K562 (cell line): Measurements from ENCODE around the gene ASB2. TPM values are rescaled to one million over a fixed set of nuclear protein-coding genes. Genes with fewer than 3 reads are reported as not detected.

Experiments
- ATAC-seq: fragments of 200-7000 bp; cut with Tn5 transposase; 3 replicates; pipeline ENCODE4 v1.9.1; 2020; ENCODE audit warnings: moderate library complexity
- BruUV-seq: library from RNA; stranded (reverse); fragments of 400-500 nt; replicated peaks from 2 replicates; lab custom pipeline; 2021; lab: Mats Ljungman, UMichigan
- CTCF ChIA-PET: fragments of 300-600 bp; formaldehyde crosslinking; extraction: SDS; loops from one replicate; lab custom pipeline; 2021; ENCODE audit warnings: low intra/inter-chr PET ratio; lab: Yijun Ruan, JAX
- POLR2A ChIA-PET: fragments of 300-600, 350-650 bp; sonication (Branson Sonifier 250); formaldehyde crosslinking; extraction: SDS; loops from one replicate; lab custom pipeline; 2021; ENCODE audit warnings: antibody characterized with exemption, inconsistent platforms; lab: Yijun Ruan, JAX
- DNase-seq, 4 experiments: peaks; one replicate each; pipeline versions ENCODE4 v3.0.0 to v3.0.0-alpha.2; 2011 to 2018; ENCODE audit warnings: low spot score in 3 of 4, mixed read lengths in 3 of 4; ENCODE audit errors: extremely low read depth in 1 of 4
- FAIRE-seq: peaks from 2 replicates; lab custom pipeline; 2011; peaks lifted over from hg19 to GRCh38; lab: Jason Lieb, UNC
- H2AFZ ChIP-seq: 2 replicates; pipeline ENCODE4 v1.6.0; 2011; ENCODE audit warnings: low read depth, low read length, control low read depth, inconsistent platforms
- H3K27ac ChIP-seq: fragments of 200-600 bp; 3 replicates; pipeline ENCODE4 v1.8.0; 2011; ENCODE audit warnings: low read depth, mild to moderate bottlenecking, control low read depth, inconsistent platforms, low read length, moderate library complexity, mixed read lengths; ENCODE audit errors: extremely low read depth
- H3K27me3 ChIP-seq, 2 experiments: fragments of 300-600 bp in 1 of 2; 2 replicates in 1 of 2; 3 replicates in 1 of 2; pipeline versions ENCODE4 v1.6.0 to v1.8.0; 2011; ENCODE audit warnings: inconsistent platforms in 2 of 2, low read length in 2 of 2, mild to moderate bottlenecking in 1 of 2, mixed read lengths in 1 of 2, moderate library complexity in 1 of 2; ENCODE audit not compliant: control insufficient read depth in 2 of 2, insufficient read depth in 2 of 2
- H3K36me3 ChIP-seq: fragments of 300-600 bp; 3 replicates; pipeline ENCODE4 v1.8.0; 2011; ENCODE audit warnings: mild to moderate bottlenecking, low read length, inconsistent platforms; ENCODE audit not compliant: control insufficient read depth, insufficient read depth
- H3K4me1 ChIP-seq, 2 experiments: fragments of 200-600 bp in 1 of 2; replicated peaks in 1 of 2; 2 replicates in 1 of 2; 3 replicates in 1 of 2; pipeline versions ENCODE4 v1.5.1 to v1.8.0; 2011; ENCODE audit warnings: inconsistent platforms in 2 of 2, low read length in 2 of 2, mild to moderate bottlenecking in 1 of 2, mixed read lengths in 1 of 2, moderate library complexity in 1 of 2; ENCODE audit not compliant: control insufficient read depth in 2 of 2, insufficient read depth in 2 of 2
- H3K4me2 ChIP-seq: 2 replicates; pipeline ENCODE4 v1.6.1; 2011; ENCODE audit warnings: low read length, control low read depth, inconsistent platforms, mixed read lengths; ENCODE audit not compliant: insufficient read depth
- H3K4me3 ChIP-seq: fragments of 200-600 bp; sonication (generic), shearing (Covaris generic); 2 replicates; pipeline ENCODE4 v1.5.1; 2016; ENCODE audit warnings: control low read depth, inconsistent platforms
- H3K79me2 ChIP-seq: fragments of 200-600 bp; 3 replicates; pipeline ENCODE4 v1.8.0; 2011; ENCODE audit warnings: low read length, inconsistent platforms; ENCODE audit not compliant: control insufficient read depth, insufficient read depth
- H3K9ac ChIP-seq, 2 experiments: 2 replicates each; pipeline versions ENCODE4 v1.6.0 to v1.6.1; 2011; ENCODE audit warnings: low read depth in 2 of 2, low read length in 2 of 2, control low read depth in 1 of 2, inconsistent platforms in 1 of 2, mild to moderate bottlenecking in 1 of 2, mixed read lengths in 1 of 2; ENCODE audit not compliant: insufficient read depth in 1 of 2
- H3K9me1 ChIP-seq: one replicate; pipeline ENCODE4 v1.6.0; 2011; ENCODE audit warnings: inconsistent platforms, mild to moderate bottlenecking, low read length, moderate library complexity; ENCODE audit not compliant: control insufficient read depth, insufficient read depth
- H3K9me3 ChIP-seq: replicated peaks from 2 replicates; pipeline ENCODE4 v1.5.1; 2011; ENCODE audit warnings: low read depth, low read length, inconsistent platforms; ENCODE audit not compliant: control insufficient read depth, insufficient read depth
- H4K20me1 ChIP-seq: replicated peaks from 2 replicates; pipeline ENCODE4 v1.6.1; 2011; ENCODE audit warnings: low read length, inconsistent platforms, mixed read lengths; ENCODE audit not compliant: control insufficient read depth, insufficient read depth
- C11orf30 ChIP-seq: fragments of 450-650 bp; IDR thresholded peaks from 2 replicates; pipeline ENCODE4 v1.6.1; 2016; ENCODE audit warnings: low read depth, mild to moderate bottlenecking
- CHD2 ChIP-seq: IDR thresholded peaks from 2 replicates; pipeline ENCODE4 v1.6.1; 2011; ENCODE audit warnings: low read depth, low read length
- CHD4 ChIP-seq: fragments of 200-600 bp; sonication (generic); IDR thresholded peaks from 3 replicates; pipeline ENCODE4 v1.6.1; 2012; ENCODE audit warnings: low read depth, mild to moderate bottlenecking, mixed read lengths, low read length, inconsistent platforms; ENCODE audit not compliant: insufficient read depth, insufficient replicate concordance, poor library complexity, severe bottlenecking
- KDM1A ChIP-seq, 2 experiments: fragments of 450-650 bp; IDR thresholded peaks; 2 replicates each; pipeline ENCODE4 v1.6.1; 2016; ENCODE audit warnings: mild to moderate bottlenecking in 2 of 2
- MAFG ChIP-seq: fragments of 450-650 bp; conservative IDR thresholded peaks from 2 replicates; pipeline ENCODE4 v1.6.1; 2016; ENCODE audit warnings: missing genetic modification characterization, missing compliant biosample characterization
- POLR2B ChIP-seq: fragments of 450-650 bp; IDR thresholded peaks from 2 replicates; pipeline ENCODE4 v1.6.1; 2018; ENCODE audit warnings: low read depth; ENCODE audit not compliant: partially characterized antibody
- POLR2H ChIP-seq: IDR thresholded peaks from 2 replicates; pipeline ENCODE4 v1.6.1; 2016; ENCODE audit warnings: missing genetic modification characterization, low read depth, mild to moderate bottlenecking, control low read depth, missing compliant biosample characterization, moderate library complexity
- RBFOX2 ChIP-seq: fragments of 200-400 bp; formaldehyde crosslinking; IDR thresholded peaks from 2 replicates; pipeline ENCODE4 v1.6.1; 2017; ENCODE audit warnings: low read depth, mild to moderate bottlenecking, low read length, moderate library complexity
- TCF3 ChIP-seq: sonication (generic); formaldehyde crosslinking; IDR thresholded peaks from 2 replicates; pipeline ENCODE4 v1.4.0; 2020; ENCODE audit warnings: mild to moderate bottlenecking, missing genetic modification reagents
- ZC3H11A ChIP-seq: IDR thresholded peaks from 2 replicates; pipeline ENCODE4 v1.6.1; 2012; ENCODE audit warnings: low read depth, low read length, improper control_type of control experiment
- ZNF146 ChIP-seq: IDR thresholded peaks from one replicate; pipeline ENCODE4 v1.6.1; 2018; ENCODE audit warnings: missing compliant biosample characterization; ENCODE audit not compliant: unreplicated experiment
- ZNF197 ChIP-seq: fragments of 200-800 bp; sonication (Bioruptor generic); IDR thresholded peaks from 2 replicates; pipeline ENCODE4 v1.6.1; 2016; ENCODE audit warnings: low read depth, missing genetic modification characterization, missing compliant biosample characterization
- ZNF316 ChIP-seq: fragments of 450-650 bp; IDR thresholded peaks from 2 replicates; pipeline ENCODE4 v1.6.1; 2016
- WGBS: fragments of 100-300 bp; shearing (Covaris generic); methylation state at CpG from one replicate; pipeline ENCODE4 v1.1.6; 2016; ENCODE audit warnings: low coverage, mixed read lengths; ENCODE audit not compliant: insufficient coverage; ENCODE audit errors: missing lambda C conversion rate; 5-methylcytosine and 5-hydroxymethylcytosine counted together
- in situ Hi-C: fragments of 300-500 bp; cut with MboI; formaldehyde crosslinking; loops from 4 replicates; pipeline ENCODE4 v1.15.0; 2018; ENCODE audit warnings: inconsistent platforms, mixed read lengths
- intact Hi-C: fragments of 100-400 bp; cut with micrococcal nuclease; formaldehyde crosslinking; loops from 2 replicates; pipeline ENCODE4 v1.14.2; 2022
- polyA plus RNA-seq, 8 experiments: library from polyadenylated mRNA; depleted of rRNA in 4 of 8; stranded (reverse) in 5 of 8; unstranded in 3 of 8; fragments of >200 nt; fragmentation: Nextera tagmentation in 2 of 8; fragmentation: Illumina TruSeq in 1 of 8; extraction: Ambion mirVana in 2 of 8; extraction: Trizol in 1 of 8; gene quantifications; 2 replicates each; pipeline versions ENCODE4 v1.2.1 to v1.2.3, GENCODE V29; 2011 to 2014; ENCODE audit warnings: inconsistent platforms in 1 of 8, missing spikeins in 1 of 8
- total RNA-seq, 7 experiments: library from RNA; depleted of rRNA in 6 of 7; stranded (reverse); fragments of >200 nt in 6 of 7; fragmentation: Illumina TruSeq in 2 of 7; extraction: Trizol in 2 of 7; gene quantifications; 2 replicates each; pipeline versions ENCODE4 v1.2.1 to v1.2.3, GENCODE V29; 2011 to 2021; ENCODE audit warnings: low replicate concordance in 1 of 7

Gene ASB2
- total and polyA plus RNA-seq, 9 of the 15 experiments (the other 6 are each of a cell fraction or from before 2014, with no cell fraction given): not detected

GRCh38 chr14:94010625-94011024 is 34.3 kb upstream of the ASB2 start:
- Histone ChIP-seq H4K20me1 (no peaks in the 10 kb centered on the region; the same call in 1 of the 2 replicates), H3K27ac (no peak overlapping the region), H3K4me2 (no peak overlapping the region), H3K27me3 (peaks cover 2 to 8% of the 10 kb centered on the region in 2 experiments; a peak in 3 of 5 replicates), H3K9ac (no peak overlapping the region), H3K36me3 (no peaks in the 10 kb centered on the region), H3K79me2 (no peaks in the 10 kb centered on the region), H3K4me3 (no peak overlapping the region), H3K4me1 (no peaks in the 10 kb centered on the region), H3K9me1 (no peaks in the 10 kb centered on the region), H3K9me3 (no peaks in the 10 kb centered on the region), H2AFZ (no peak overlapping the region)
- BruUV-seq: no TSS peak
- ChIA-PET CTCF (no interaction called here), POLR2A (no interaction called here)
- 0% methylated on average over 5 of the region's 6 CpGs for WGBS
- intact Hi-C loops: no loop called here
- DNase-seq (no peak), FAIRE-seq (no peak), ATAC-seq (no peak)
- in situ Hi-C loops: no loop called here
- TF ChIP-seq TCF3 (no peak), ZNF197 (CRISPR knock-in tag) (no peak), CHD4 (no peak), POLR2B (no peak), CHD2 (no peak), KDM1A (IDR thresholded peaks at IDR 0.05) (no peak)

GRCh38 chr14:94009767-94010166 is 33.4 kb upstream of the ASB2 start:
- intact Hi-C loops (no loop called here), in situ Hi-C loops (no loop called here)
- no peaks in the 10 kb centered on the region for H3K79me2 ChIP-seq

More at GRCh38 chr14:94009767-94010166, 33.4 kb upstream of the ASB2 start:
- no peak for DNase-seq
- BruUV-seq: no TSS peak
- no peak for TF ChIP-seq POLR2H (tag)
- TF ChIP-seq ZNF146 (CRISPR knock-in tag): no peak
- 0 out of 2 replicates have a peak, but pooled peaks have one; percentile 15 for TF ChIP-seq MAFG (tag)
- TF ChIP-seq ZNF316: 0 out of 2 replicates have a peak, but pooled peaks have one; percentile 29
- no peak for TF ChIP-seq RBFOX2
- TF ChIP-seq C11orf30: peak; percentile 35; the same call in 1 of the 2 replicates
- no peak for TF ChIP-seq ZC3H11A
- H3K27me3 ChIP-seq: peaks cover 2 to 8% of the 10 kb centered on the region in 2 experiments; a peak in 4 of 5 replicates
- 3% methylated on average over 4 of the region's 4 CpGs for WGBS
- no peaks in the 10 kb centered on the region for H3K9me1 ChIP-seq
- H3K9me3 ChIP-seq: no peaks in the 10 kb centered on the region
- no peak for ATAC-seq
- ChIA-PET POLR2A (interaction anchor here (0.7 kb wide), 1 partner anchor 74 kb away, joined by 3 read pairs; no protein-coding TSS in a partner anchor), CTCF (interaction anchor here (0.8 kb wide), 1 partner anchor 118 kb away, joined by 3 read pairs; no protein-coding TSS in a partner anchor)
- H3K4me3 ChIP-seq: no peak overlapping the region
- H4K20me1 ChIP-seq: no peaks in the 10 kb centered on the region; the same call in 1 of the 2 replicates
- H3K9ac ChIP-seq: no peak overlapping the region
- no peak overlapping the region for H3K27ac ChIP-seq
- no peak for FAIRE-seq
- no peaks in the 10 kb centered on the region for H3K4me1 ChIP-seq
- H3K36me3 ChIP-seq: no peaks in the 10 kb centered on the region
- H3K4me2 ChIP-seq: no peak overlapping the region
- no peak overlapping the region for H2AFZ ChIP-seq
